ENCODE results near the gene GRM8.

GRCh38 chr7:126685018-126685573, 567.6 kb downstream of the GRM8 start:
- no peak for TF ChIP-seq CTCF (conservative IDR thresholded peaks at IDR 0.05; ENCODE audit: low read length)
- TF ChIP-seq EZH2phosphoT487 (IDR thresholded peaks at IDR 0.05; ENCODE audit: borderline replicate concordance, low read depth, low read length) = no peak
